Mononuclear cell (primary cell): Measurements from ENCODE around the gene SHLD2. TPM values are rescaled to one million over a fixed set of nuclear protein-coding genes. Genes with fewer than 3 reads are reported as not detected.
"Not testable (repeated sequence)": the region's sequence is repeated elsewhere in the genome, so short reads cannot be mapped to it uniquely, and the experiment has no call there.

Experiments
- H3K27me3 ChIP-seq: 2 replicates; pipeline ENCODE4 v1.6.0; 2011; ENCODE audit warnings: low read length, control low read depth; ENCODE audit not compliant: insufficient read depth
- H3K4me1 ChIP-seq: 2 replicates; pipeline ENCODE4 v1.5.1; 2011; ENCODE audit warnings: mild to moderate bottlenecking, low read length, control low read depth; ENCODE audit not compliant: insufficient read depth
- H3K4me3 ChIP-seq: 2 replicates; pipeline ENCODE4 v1.5.1; 2011; ENCODE audit warnings: mild to moderate bottlenecking, low read length, moderate library complexity
- H3K9me3 ChIP-seq: 2 replicates; pipeline ENCODE4 v1.5.1; 2011; ENCODE audit warnings: low read depth, mild to moderate bottlenecking, control low read depth, low read length
- total RNA-seq: library from RNA; depleted of rRNA; stranded (reverse); fragments of >200 nt; gene quantifications from one replicate; pipeline ENCODE4 v1.2.3, GENCODE V29; 2012

Gene SHLD2
- total RNA-seq, 1 donor: 30.9 TPM

DNA sequence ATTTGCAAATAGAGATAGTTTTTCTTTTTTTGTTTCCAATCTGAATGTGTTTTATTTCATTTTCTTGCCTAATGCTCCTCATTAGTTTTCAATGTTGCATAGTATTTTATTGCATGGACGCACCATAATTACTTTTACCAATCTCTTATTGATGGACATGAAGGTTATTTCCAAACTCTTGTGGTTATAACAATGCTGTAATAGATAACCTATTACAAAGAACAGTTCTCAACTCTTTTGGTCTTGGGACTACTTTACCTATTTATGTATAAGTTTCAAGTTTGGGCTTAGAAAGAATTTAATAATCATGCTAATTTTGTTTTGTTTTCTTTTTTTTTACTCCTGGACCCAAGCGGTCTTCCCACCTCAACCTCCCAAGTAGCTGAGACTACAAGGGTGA is 7.0 kb downstream of the SHLD2 start:
- Histone ChIP-seq H3K4me3 (no peak overlapping the region), H3K9me3 (no peaks in the 10 kb centered on the region)

DNA sequence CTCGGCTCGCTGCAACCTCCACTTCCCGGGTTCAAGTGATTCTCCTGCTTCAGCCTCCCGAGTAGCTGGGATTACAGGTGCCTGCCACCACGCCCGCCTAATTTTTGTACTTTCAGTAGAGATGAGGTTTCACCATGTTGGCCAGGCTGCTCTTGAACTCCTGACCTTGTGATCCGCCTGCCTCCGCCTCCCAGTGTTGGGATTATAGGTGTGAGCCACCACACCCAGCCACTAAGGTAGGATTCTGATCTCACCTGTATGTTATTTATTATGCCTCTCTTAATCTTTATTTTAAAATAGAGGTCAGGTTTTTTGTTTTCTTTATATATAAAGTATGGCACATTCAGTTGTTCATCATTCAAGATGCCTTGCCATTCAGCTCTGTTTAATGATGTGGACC is 9.7 kb downstream of the SHLD2 start:
- H3K9me3 ChIP-seq, H3K27me3 ChIP-seq, H3K4me3 ChIP-seq, H3K4me1 ChIP-seq: not testable (repeated sequence)

More for the DNA sequence above, 7.0 kb downstream of the SHLD2 start:
- Histone ChIP-seq H3K4me1 (no peaks in the 10 kb centered on the region), H3K27me3 (no peaks in the 10 kb centered on the region)

DNA sequence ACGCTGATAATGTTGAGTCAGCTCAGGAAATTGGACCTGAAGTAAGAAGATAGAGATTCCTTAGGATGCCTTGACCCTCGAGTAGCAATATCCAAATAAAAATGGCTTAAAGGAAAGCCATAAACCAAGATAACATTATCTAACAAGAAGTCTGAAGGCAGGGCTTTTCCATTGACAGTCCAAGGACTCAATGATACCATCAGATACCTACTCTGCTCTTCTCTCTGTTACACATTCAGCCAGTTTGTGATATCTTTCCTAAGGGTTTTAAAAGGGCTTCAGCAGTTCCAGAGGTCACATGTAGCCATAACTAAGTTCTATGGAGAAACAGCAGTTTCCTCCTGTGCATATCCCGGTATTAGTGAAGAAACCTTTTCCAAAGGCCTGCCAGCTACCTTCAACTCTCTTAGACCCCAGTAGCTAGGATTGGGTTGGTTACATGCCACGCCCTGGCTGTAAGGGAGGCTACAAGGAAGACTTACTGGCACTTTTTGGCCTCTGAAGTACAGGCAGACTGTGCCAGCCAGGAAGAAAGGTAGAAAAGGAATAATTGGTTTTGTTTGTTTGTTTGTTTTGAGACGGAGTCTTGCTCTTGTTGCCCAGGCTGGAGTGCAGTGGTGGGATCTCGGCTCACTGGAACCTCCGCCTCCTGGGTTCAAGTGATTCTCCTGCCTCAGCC is 10.6 kb downstream of the SHLD2 start:
- Histone ChIP-seq H3K9me3 (no peaks in the 10 kb centered on the region), H3K4me1 (no peaks in the 10 kb centered on the region), H3K27me3 (no peaks in the 10 kb centered on the region), H3K4me3 (no peak overlapping the region)

DNA sequence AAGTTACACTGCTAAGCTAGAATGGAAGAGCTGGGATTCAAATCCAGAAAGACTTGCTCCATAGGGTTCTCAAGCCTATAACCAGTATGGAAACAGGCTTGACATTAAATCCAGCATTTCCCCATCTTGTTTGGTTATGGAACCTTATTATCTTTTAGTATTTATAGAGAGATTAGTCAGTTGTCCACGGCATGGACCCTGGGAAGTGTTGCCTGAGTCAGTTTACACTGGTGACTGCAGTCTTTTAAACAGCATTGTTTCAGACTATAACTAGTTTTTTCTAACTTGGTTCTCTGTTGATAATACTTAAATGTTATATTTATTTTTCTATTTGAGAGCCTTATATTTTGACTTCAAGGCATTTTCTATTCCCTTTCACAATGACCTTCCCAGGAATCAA is 23.1 kb downstream of the SHLD2 start:
- not testable (repeated sequence) for H3K27me3 ChIP-seq, H3K4me1 ChIP-seq, H3K9me3 ChIP-seq, H3K4me3 ChIP-seq

DNA sequence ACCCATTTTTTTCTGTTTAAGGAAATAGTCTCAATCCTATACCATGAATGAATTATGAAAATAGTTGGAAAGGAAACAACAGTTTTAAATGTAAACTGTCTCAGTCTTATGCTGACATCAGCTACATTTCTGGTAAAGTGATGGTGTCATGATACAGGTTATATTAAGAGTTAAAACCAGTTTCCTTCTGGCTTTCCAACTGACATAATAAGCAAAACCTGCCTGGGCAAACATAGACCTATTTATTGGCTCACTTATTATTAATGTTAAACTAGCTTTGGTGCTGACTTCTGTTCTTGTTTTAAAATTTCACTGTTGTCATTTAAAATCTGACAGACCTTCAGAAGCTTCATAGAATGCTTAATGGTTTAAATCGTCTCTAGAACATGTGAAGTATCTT is 24.0 kb downstream of the SHLD2 start:
- H3K27me3 ChIP-seq, H3K4me1 ChIP-seq, H3K4me3 ChIP-seq: not testable (repeated sequence)

DNA sequence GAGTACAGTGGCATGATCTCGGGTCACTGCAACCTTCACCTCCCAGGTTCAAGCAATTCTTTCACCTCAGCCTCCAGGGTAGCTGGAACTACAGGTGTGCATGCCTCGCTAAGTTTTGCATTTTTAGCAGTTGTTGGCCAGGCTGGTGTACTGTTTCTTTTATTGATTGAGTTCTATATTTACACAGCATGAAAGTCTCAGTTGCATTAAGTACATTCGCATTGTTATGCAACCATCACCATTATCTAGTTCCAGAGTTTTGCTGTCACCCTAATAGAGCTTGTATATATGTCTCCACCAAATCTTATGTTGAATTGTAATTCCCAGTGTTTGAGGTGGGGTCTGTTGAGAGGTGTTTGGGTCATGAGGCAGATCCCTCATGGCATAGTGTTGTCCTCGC is 28.3 kb downstream of the SHLD2 start:
- H3K9me3 ChIP-seq, H3K4me1 ChIP-seq, H3K4me3 ChIP-seq, H3K27me3 ChIP-seq: not testable (repeated sequence)

More for the DNA sequence above, 24.0 kb downstream of the SHLD2 start:
- not testable (repeated sequence) for H3K9me3 ChIP-seq

DNA sequence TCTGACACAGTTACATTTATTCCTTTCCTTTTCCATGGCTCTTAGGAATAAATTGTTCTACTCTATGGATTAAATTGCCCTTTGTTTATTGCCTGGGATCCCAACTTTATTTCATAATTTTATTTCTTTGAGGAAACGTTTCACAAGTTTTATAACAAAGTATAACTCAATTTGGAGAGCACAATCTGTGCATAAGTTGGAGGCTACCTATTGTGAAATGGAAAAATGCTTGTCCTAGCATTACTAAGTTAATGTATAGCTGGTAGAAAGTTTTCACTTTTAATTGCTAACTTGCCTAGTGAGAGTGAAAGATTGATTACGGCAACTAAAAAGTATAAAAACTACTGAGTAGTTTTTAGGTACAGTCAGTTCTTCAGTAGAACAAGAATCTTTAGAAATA is 32.0 kb downstream of the SHLD2 start:
- not testable (repeated sequence) for H3K4me1 ChIP-seq, H3K4me3 ChIP-seq, H3K27me3 ChIP-seq, H3K9me3 ChIP-seq

DNA sequence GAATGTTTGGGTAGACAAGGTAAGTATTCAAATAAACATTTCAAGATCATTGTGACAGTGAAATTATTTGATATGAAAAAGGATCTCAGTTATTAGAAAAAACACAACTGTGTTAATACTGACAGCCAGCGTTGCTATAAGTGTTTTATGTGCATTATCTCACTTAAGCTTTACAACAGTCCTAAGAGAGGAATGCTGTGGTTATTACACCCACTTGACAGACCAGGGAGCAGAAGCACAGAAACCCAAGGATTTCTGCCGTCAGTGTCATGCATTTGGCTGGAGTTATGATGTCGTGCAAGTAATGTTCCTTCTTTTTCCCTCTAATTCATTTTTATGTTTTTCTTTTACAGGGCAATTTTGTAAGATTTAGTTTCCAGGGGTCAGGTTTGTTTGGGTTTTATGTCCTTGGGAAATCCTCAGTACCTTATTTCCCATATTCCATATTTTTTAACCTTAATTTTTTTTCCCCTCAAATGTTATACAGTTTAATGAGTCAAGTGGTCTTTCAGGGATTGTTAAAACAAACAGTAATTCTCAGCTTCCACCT is 32.7 kb downstream of the SHLD2 start:
- H3K27me3 ChIP-seq, H3K4me3 ChIP-seq, H3K4me1 ChIP-seq, H3K9me3 ChIP-seq: not testable (repeated sequence)

DNA sequence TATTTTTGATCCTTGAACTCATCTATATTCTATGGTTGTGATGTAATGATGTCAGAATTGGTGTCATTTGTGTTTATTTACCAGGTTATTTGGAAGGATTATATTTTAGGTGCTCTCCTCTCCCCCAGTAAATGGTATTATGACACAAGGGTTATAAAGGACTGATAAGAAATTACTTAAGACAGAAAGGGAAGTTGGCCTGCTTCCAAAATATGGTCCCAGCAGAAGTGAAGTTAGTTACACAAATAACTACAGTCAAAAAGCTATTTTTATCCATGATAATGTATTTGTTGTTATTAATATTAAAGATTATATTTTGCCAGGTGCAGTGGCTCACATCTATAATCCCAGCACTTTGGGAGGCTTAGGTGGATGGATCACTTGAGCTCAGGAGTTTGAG is 37.2 kb downstream of the SHLD2 start:
- not testable (repeated sequence) for H3K27me3 ChIP-seq, H3K9me3 ChIP-seq, H3K4me3 ChIP-seq, H3K4me1 ChIP-seq

DNA sequence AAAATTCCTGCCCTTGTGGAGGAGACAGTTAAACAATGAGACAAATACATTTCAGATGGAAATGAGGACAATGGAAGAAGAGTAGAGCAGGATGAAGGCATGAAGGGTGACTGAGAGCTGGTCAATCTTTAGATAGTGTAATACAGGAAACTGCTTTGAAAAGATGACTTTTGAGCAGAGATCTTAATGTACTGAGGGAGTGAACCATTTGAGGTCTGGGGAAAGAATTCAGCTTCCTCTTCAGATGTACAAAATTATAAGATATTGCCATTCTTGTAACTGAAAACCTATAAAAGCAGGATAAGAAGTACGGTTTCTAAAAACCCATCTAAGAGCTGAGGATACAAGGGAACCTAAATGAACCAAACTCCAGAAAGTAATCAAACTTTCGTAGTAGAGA is 38.9 kb downstream of the SHLD2 start:
- not testable (repeated sequence) for H3K4me3 ChIP-seq, H3K9me3 ChIP-seq, H3K27me3 ChIP-seq, H3K4me1 ChIP-seq

DNA sequence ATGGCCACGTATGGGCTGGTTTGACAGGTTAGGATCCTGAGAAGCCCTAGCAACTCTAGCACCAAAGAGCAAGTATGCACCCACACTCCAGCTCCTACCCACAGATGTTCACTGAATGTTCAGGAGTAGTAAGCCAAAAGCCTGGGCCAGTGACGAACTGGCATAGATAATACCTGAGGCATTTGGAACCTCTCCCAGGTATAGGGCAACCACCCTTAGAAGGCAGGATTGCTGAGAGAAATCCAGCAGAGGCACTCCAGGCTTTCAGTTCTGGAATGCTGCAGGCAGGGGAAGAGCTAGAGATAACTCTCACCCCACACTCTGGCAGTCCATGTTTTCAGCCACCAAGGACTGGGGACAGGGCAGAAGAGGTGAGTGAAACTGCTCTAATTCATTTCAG is 39.4 kb downstream of the SHLD2 start:
- H3K27me3 ChIP-seq, H3K4me1 ChIP-seq, H3K9me3 ChIP-seq, H3K4me3 ChIP-seq: not testable (repeated sequence)

DNA sequence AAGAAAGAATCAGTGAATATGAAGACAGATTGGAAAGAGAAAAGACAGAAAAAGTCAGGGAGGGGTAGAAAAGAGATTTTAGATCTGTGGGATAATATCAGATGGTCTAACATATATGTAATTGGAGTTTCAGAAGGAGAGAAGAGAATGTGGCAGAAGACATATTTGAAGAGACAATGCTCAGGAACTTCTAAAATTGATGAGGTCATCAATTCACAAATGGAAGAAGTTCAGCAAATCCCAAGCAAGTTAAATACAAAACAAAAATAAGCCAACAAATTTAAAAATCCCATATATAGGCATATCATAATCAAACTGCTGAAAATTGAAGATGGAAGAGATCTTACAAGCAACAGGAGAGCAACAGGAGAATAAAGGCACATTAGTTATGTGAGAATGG is 42.5 kb downstream of the SHLD2 start:
- H3K4me1 ChIP-seq, H3K27me3 ChIP-seq, H3K9me3 ChIP-seq, H3K4me3 ChIP-seq: not testable (repeated sequence)

DNA sequence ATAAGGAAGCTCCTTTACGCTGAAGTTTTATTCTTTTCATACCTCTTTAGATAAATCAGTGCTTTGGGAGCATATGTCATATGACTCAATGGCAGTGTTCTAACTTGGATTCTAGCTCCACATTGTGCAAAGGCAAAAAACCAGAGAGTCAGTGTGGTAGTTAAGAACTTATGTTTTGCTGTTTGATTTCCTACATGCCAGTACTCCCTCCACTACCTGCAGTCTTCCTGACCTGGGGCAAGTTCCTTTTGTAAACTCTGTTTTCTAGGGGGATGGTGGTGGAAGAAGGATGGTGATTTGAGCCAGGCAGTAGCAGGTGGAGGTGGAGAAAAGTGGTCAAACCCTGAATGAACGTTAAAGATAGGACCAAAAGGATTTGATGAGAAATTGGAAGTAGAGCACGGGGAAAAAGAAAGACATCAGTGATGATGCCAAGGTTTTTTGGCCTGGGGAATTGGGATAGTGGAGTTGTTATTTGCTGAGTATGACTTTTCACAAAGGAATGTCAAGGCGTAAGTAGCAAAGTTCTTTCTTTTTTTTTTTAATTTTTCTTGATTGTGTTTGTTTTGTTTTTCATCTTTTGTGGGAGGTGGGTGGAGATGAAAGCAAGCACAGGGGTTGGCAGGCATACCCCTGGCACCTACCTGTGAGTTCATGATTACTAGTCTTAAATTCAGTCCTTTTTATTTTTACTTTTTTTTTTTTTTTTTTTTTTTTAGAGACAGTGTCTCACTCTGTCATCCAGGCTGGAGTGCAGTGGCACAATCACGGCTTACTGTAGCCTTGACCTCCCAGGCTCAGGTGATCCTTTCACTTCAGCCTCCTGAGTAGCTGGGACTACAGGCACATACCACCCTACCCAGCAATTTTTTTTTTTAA is 47.5 kb downstream of the SHLD2 start:
- not testable (repeated sequence) for H3K9me3 ChIP-seq, H3K4me1 ChIP-seq, H3K27me3 ChIP-seq, H3K4me3 ChIP-seq

DNA sequence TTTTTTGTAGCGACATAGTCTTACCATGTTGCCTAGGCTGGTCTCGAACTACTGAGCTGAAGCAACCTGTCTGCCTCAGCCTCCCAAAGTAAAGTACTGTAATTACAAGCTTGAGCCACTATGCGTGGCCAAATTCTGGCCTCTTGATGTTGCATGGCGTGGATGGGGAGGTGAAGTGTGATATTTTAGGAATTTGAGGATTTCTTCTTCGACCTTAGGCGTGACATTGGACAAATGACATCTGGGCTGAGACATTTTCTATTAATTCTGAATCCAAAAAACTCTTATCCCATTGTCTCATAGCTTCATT is 48.1 kb downstream of the SHLD2 start:
- not testable (repeated sequence) for H3K4me3 ChIP-seq, H3K4me1 ChIP-seq, H3K27me3 ChIP-seq, H3K9me3 ChIP-seq

DNA sequence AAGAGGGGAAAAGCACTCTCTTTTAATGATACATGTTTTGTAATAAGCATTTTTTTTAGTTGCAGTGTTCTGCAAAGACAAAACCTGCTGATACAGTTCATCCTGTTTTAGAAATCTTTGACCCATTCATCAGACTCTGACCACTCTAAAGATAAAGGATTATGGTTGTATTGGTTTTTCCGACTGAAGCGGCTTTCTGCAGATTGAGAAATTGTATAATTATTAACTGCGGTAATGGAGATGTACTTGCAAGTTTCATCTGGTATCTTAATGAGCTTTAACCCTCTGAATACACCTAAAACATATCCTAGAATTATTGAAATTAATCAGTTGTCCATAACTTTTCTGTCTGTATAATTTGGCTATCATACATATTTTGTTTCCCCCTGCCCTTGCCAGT is 50.6 kb downstream of the SHLD2 start:
- not testable (repeated sequence) for H3K27me3 ChIP-seq, H3K4me1 ChIP-seq, H3K9me3 ChIP-seq, H3K4me3 ChIP-seq

DNA sequence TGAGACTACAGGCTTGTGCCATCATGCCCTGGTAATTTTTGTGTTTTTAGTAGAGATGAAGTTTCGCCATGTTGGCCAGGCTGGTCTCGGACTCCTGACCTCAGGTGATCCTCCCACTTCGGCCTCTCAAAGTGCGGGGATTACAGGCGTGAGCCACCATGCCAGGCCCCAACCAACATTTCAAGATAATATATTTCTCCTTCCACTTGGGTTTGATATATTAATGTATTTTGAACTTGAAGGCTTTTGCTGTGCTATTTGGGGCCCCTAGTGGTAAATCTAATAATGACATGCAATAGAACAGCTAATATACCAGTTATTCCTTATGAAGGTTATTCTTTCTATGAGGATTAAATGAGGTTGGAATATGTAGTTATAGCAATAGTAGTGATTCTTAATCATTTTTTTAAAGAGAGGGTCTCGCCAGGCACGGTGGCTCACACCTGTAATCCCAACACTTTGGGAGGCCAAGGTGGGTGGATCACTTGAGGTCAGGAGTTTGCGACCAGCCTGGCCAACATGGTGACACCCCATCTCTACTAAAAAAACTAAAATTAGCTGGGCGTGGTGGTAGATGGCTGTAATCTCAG is 54.1 kb downstream of the SHLD2 start:
- H3K9me3 ChIP-seq, H3K27me3 ChIP-seq, H3K4me1 ChIP-seq, H3K4me3 ChIP-seq: not testable (repeated sequence)
